HFF-Myc (cell line): ENCODE measurements around the gene TLE2.

Source experiments
- DNase-seq: peaks from one replicate; pipeline ENCODE4 v3.0.0-alpha.2; 2011; ENCODE audit warnings: low read depth; ENCODE audit errors: extremely low read depth
- H3K4me3 ChIP-seq: replicated peaks from 2 replicates; pipeline ENCODE4 v1.5.1; 2011; ENCODE audit warnings: low read depth, mild to moderate bottlenecking, control low read depth, low read length
- TF ChIP-seq, protein P1 (sequence below): IDR thresholded peaks from 2 replicates; pipeline ENCODE4 v1.5.1; 2012; ENCODE audit warnings: mild to moderate bottlenecking, low read depth, low read length, control low read depth; ENCODE audit errors: missing control alignments

The TLE2 gene

GRCh38 chr19:3029065-3029923 is at the start of gene TLE2:
Gene TLE2 (minus strand): TSS chr19:3029280. CDS start chr19:3028904, 376 bp downstream.
- peak within 1 kb of the TSS; percentile 41 for H3K4me3 ChIP-seq
- no peak for DNase-seq
- TF ChIP-seq, protein P1, sequence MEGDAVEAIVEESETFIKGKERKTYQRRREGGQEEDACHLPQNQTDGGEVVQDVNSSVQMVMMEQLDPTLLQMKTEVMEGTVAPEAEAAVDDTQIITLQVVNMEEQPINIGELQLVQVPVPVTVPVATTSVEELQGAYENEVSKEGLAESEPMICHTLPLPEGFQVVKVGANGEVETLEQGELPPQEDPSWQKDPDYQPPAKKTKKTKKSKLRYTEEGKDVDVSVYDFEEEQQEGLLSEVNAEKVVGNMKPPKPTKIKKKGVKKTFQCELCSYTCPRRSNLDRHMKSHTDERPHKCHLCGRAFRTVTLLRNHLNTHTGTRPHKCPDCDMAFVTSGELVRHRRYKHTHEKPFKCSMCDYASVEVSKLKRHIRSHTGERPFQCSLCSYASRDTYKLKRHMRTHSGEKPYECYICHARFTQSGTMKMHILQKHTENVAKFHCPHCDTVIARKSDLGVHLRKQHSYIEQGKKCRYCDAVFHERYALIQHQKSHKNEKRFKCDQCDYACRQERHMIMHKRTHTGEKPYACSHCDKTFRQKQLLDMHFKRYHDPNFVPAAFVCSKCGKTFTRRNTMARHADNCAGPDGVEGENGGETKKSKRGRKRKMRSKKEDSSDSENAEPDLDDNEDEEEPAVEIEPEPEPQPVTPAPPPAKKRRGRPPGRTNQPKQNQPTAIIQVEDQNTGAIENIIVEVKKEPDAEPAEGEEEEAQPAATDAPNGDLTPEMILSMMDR = no peak

DNA sequence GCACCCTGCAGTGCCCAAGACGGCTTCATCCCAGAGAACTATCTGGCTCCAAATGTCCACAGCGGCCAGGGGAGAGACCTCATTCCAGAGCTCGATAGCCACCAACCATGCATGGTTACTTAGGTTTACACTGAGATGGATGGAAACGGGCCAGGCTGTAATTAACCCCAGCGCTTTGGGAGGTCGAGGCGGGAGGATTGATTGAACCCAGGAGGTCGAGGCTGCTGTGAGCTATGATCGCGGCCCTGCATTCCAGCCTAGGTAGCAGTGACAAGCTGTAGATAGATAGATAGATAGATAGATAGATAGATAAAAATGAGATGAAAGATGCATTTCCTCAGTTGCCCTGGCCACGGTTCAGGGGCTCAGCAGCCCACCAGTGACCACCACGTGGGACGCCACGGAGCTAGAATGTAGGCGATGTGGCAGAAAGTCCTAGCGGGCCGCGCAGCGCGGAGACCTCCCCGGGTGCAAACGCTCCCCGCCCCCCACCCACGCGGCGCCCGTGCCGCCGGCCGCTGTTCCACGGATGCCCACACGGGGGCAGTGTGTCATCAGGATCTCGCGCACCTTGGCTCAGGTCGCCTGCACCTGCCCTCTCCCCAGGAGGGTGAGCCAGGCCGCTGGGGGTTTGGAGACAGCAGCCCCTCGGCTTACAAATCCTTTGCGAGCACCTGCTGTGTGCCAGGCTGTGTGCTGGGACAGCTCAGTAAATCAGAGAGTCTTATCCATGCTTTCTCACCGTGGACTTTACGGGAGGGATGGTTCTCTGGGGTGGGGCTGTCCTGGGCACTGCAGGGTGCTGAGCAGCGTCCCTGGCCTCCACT is 46.7 kb upstream of the TLE2 start:
- no peak overlapping the region for H3K4me3 ChIP-seq
- no peak for DNase-seq
- TF ChIP-seq, protein P1 = peak; percentile 94

GRCh38 chr19:3073931-3074595 is 45.0 kb upstream of the TLE2 start:
- TF ChIP-seq, protein P1 = peak; percentile 27
- no peak overlapping the region for H3K4me3 ChIP-seq
- DNase-seq = no peak

DNA sequence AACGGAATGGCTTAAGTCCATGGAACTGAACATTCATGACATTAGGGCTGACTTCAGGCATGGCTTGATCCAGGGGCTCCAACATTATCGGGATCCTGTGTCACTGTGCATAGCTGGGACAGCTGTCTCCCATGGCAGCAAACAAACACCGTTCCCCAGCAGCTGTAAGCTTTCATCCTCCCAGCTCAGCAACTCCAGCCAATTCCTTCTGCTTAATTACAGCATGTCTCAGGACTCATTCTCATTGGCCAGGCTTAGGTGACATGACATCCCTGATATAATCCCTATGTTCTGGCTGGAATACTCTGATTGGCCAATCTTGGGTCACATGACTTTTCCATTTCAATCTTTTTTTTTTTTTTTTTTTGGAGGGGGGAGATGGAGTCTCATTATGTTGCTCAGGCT is 44.1 kb upstream of the TLE2 start:
- H3K4me3 ChIP-seq = no peak overlapping the region
- peak; percentile 66 for DNase-seq
- TF ChIP-seq, protein P1 = no peak

- H3K4me3 ChIP-seq = no peak overlapping the region
- no peak for DNase-seq
- TF ChIP-seq, protein P1 = no peak
Observed at GRCh38 chr19:3071768-3072167, 42.7 kb upstream of the TLE2 start.

DNA sequence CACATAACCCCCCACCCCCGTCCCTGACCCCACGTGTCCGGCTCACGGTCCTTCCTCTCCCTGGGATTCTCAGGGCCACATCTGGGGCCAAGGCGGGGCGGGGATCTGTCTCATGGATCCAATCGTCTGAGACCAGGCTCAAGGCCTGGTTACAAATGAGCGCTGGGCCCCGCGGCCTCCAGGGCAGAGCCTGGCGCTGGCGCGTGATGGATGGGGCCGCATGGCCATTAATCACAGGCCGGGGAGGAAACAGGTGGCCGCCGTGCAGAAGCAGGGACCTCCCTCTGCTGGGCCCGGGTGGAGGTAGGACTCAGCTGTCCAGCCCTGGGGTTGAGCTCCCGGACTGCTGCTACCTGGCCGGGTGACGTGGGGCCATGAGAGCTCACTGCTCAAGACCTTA is 39.0 kb upstream of the TLE2 start:
- no peak overlapping the region for H3K4me3 ChIP-seq
- TF ChIP-seq, protein P1 = no peak
- DNase-seq = no peak
